VCaP (cell line): Measurements from ENCODE around the gene MMP28.

Experiments used
- H3K27ac ChIP-seq: fragments of 450-650 bp; 2 replicates; pipeline ENCODE4 v1.5.1; 2017
- CTCF ChIP-seq: fragments of 450-650 bp; conservative IDR thresholded peaks from 2 replicates; pipeline ENCODE4 v1.5.1; 2017; ENCODE audit warnings: mild to moderate bottlenecking, moderate library complexity

Gene MMP28

GRCh38 chr17:35716173-35716572, 79.3 kb downstream of the MMP28 start:
- peak overlapping the region; percentile 30; the same call in 1 of the 2 replicates for H3K27ac ChIP-seq
- no peak for TF ChIP-seq CTCF
